ENCODE results near the gene DCTN3.

- TF ChIP-seq TAF1 (IDR thresholded peaks at IDR 0.05; ENCODE audit: borderline replicate concordance, low read depth, low read length) (no peak), POLR2A (IDR thresholded peaks at IDR 0.05; ENCODE audit: low read depth, low read length) (no peak)
These were observed 47.7 kb downstream of the DCTN3 start for GRCh38 chr9:34572628-34573027.

Data from GM12892 (cell line).